GM12891 (cell line): ENCODE results near the gene SPR. TPM values are rescaled to one million over a fixed set of nuclear protein-coding genes. Genes with fewer than 3 reads are reported as not detected.

Experiments
- DNase-seq: peaks from one replicate; pipeline ENCODE4 v3.0.0; 2011; ENCODE audit warnings: low spot score; ENCODE audit not compliant: insufficient read length
- FAIRE-seq: peaks from 2 replicates; lab custom pipeline; 2011; peaks lifted over from hg19 to GRCh38; lab: Jason Lieb, UNC
- PAX5 ChIP-seq: IDR thresholded peaks from 2 replicates; pipeline ENCODE4 v1.6.1; 2011; ENCODE audit warnings: low read length, moderate library complexity, mild to moderate bottlenecking; ENCODE audit not compliant: insufficient read depth, severe bottlenecking
- POLR2A ChIP-seq: IDR thresholded peaks from 2 replicates; pipeline ENCODE4 v1.6.1; 2011; ENCODE audit warnings: low read depth, low read length, control low read depth
- POLR2AphosphoS5 ChIP-seq: IDR thresholded peaks from 2 replicates; pipeline ENCODE4 v1.6.1; 2011; ENCODE audit warnings: low read depth, low read length, control low read depth
- POU2F2 ChIP-seq: IDR thresholded peaks from 2 replicates; pipeline ENCODE4 v1.6.1; 2011; ENCODE audit warnings: low read depth, mild to moderate bottlenecking, control low read depth, low read length, moderate library complexity
- SPI1 ChIP-seq: IDR thresholded peaks from 2 replicates; pipeline ENCODE4 v1.6.1; 2011; ENCODE audit warnings: low read depth, low read length, control low read depth
- TAF1 ChIP-seq: IDR thresholded peaks from 2 replicates; pipeline ENCODE4 v1.6.1; 2011; ENCODE audit warnings: low read depth, low read length, control low read depth
- polyA plus RNA-seq: library from polyadenylated mRNA; unstranded; fragments of >200 nt; gene quantifications from one replicate; pipeline ENCODE4 v1.2.1, GENCODE V29; 2012; ENCODE audit warnings: low read depth, missing spikeins, inconsistent platforms; ENCODE audit not compliant: missing spikeins

The SPR gene
- 0.27 TPM for polyA plus RNA-seq

DNA sequence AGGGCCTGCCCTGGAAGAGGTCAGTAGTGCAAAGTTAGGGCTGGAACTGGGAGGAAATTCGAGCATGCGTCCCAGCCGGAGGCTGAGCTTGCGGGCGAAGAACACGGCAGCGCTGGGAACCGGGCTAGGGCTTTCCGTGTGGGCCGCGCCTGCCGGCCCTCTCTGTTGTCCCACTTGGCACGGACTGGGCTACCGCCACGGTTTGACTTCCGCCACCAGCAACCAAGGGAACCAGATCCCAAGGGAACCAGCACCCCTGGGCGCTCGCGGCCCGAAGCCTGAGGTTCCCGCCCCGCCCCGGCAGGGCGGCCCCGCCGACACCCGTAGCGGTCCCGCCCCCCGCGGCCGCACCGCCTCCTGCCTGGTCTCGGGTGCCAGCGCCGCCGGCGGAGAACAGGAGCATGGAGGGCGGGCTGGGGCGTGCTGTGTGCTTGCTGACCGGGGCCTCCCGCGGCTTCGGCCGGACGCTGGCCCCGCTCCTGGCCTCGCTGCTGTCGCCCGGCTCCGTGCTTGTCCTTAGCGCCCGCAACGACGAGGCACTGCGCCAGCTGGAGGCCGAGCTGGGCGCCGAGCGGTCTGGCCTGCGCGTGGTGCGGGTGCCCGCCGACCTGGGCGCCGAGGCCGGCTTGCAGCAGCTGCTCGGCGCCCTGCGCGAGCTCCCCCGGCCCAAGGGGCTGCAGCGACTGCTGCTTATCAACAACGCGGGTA lies at the start of gene SPR:
Gene SPR (plus strand): TSS at position 377 of the 708 bp plus-strand sequence. CDS start 25 bp downstream, at position 402.
- TF ChIP-seq POLR2A (no peak), PAX5 (no peak), TAF1 (no peak), POU2F2 (no peak), POLR2AphosphoS5 (no peak), SPI1 (no peak)
- DNase-seq (peak; percentile 55), FAIRE-seq (no peak)

DNA sequence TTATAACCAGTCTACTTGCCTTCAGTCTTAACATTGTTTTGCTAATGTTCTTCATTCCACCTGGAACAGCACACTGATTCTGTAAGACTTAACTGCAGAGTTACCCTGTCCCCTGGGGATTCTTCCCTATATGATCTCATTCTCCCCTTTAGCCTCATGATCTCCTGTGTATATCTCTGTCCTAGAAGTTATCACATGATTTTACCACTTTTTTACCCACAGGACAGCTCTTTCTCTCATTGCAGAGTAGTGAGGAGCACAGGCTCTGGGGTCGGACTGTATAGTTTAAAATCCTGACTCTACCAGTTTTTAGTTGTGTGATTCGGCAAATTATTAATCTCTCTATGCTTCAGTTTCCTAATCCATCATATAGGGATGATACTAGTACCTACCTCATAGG lies 47.1 kb upstream of the SPR start:
- DNase-seq (no peak), FAIRE-seq (no peak)
- TF ChIP-seq POLR2AphosphoS5: no peak
- TF ChIP-seq SPI1: no peak
- TF ChIP-seq POU2F2: no peak
- no peak for TF ChIP-seq POLR2A
- no peak for TF ChIP-seq PAX5
- TF ChIP-seq TAF1: no peak

DNA sequence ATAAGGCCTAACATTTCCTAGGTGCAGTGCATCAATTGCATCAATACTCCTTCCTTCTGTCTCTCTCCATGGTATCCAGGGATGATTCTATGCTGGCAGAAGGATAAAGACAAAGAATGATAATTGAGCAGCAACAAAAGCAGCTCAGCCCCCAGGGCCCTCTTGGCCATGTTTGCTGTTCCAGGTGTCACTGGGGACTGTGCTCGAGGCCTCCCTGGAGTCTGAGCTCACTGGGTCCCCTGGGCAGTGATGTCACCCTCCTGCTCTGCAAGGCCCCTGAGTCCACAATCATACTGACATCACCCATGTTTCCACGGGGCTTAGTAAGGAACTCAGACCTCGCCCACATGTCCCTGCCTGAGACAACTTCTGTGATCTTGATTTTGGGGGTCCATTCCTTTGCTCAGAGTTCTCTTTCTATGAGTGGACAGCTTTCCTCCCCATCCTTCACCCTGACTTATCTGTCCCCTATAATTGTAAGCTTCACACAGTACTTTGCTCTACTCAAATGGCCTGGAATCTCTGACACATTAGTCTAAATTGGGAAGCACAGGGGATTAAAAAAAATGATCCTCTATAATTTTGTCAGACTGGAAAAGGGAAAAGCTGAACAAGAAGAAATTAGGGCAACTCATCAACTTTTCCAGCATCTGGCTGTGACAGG lies 45.6 kb upstream of the SPR start:
- DNase-seq (no peak), FAIRE-seq (no peak)
- TF ChIP-seq SPI1 (no peak), TAF1 (no peak), POU2F2 (no peak), POLR2AphosphoS5 (no peak), PAX5 (no peak), POLR2A (no peak)

DNA sequence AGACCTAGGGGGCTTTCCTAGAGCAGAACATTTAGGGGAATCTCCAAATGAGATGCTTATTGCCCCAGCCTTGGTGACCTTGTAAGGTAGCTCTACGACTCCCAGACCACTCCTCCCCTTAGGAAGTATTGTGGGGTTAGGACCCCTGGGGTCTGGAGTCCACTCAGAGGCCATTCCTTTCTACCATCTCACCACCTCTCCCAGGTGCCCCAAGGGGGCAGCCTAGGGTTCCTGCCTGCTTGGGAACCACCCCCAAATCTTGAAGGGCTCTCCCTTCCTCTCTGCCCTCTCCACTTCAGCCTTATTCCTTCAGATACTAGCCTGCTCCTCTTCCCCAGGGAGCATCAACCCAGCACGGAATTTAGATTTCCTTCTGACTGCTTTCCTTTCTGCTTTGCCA lies 43.9 kb upstream of the SPR start:
- FAIRE-seq (no peak), DNase-seq (no peak)
- TF ChIP-seq POLR2A (no peak), TAF1 (no peak), POU2F2 (no peak), PAX5 (no peak), SPI1 (no peak), POLR2AphosphoS5 (no peak)

DNA sequence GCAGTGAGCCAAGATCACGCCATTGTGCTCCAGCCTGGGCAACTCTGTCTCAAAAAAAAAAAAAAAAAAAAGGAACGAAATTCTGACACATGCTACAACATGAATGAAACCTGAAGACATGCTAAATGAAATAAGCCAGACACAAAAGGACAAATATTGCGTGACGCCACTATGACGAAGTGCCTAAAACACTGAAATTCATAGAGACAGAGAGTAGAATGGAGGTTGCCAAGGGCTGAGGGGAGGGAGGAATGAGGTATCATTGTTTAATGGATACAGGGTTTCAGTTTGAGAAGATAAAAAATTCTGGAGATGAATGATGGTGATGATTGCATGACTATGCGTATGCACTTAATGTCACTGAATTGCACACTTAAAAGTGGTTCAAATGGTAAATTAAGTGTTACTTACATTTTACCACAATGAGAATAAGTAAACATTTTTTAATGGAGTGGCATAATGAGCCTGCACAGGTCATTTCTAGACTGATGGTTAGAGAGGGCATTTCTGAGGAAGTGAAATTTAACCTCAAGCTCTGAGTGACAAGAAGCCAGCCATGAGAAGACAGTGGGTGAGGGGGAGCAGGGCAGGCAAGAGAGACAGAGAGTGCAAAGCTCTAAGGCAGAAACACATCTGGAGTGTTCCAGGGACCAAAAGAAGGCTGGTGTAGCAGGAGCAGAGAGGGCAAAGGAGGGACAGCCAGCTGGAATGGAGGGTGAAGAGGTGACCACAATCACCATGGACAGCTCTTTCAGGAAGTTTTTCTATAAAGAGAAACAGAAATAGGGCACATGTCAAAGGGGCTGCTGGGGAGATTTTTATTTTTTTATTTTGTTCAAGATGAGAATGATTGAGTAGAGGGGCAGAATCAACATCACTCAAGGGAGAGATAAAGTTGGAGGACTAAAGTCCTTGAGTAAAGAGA lies 40.8 kb upstream of the SPR start:
- FAIRE-seq (no peak), DNase-seq (no peak)
- no peak for TF ChIP-seq PAX5
- TF ChIP-seq SPI1: peak; percentile 80
- TF ChIP-seq POLR2AphosphoS5: no peak

DNA sequence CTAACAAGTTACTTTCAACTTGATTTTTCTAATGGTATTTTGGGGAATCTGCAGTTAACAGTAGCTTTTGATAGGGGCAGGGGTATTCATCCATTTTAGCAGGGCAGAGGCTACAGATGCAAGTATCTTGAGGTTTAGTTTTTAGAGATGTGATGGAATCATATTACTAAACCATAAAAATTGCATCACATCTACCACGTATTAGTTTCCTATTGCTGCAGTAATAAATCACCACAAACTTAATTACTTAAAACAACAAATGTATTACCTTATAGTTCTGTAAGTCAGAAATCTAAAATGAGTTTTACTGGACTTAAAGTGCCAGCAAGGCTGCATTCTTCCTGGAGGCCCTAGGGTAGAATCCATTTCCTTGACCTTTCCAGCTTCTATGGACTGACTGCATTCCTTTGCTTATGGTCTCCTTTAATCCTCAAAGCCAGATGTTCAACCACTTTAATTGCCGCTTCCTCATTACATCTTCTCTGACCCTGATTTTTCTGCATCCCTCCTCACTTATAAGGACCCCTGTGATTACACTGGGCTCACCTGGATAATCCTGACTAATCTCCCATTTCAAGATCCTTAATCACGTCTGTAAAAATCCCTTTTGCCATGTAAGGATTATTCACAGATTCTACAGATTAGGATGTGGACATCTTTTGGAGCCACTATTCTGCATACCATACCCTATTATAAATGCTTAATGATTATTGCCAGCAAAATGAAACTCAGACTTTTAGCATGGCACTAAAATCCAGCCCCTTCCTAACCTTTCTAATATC lies 39.5 kb upstream of the SPR start:
- FAIRE-seq (no peak), DNase-seq (no peak)

DNA sequence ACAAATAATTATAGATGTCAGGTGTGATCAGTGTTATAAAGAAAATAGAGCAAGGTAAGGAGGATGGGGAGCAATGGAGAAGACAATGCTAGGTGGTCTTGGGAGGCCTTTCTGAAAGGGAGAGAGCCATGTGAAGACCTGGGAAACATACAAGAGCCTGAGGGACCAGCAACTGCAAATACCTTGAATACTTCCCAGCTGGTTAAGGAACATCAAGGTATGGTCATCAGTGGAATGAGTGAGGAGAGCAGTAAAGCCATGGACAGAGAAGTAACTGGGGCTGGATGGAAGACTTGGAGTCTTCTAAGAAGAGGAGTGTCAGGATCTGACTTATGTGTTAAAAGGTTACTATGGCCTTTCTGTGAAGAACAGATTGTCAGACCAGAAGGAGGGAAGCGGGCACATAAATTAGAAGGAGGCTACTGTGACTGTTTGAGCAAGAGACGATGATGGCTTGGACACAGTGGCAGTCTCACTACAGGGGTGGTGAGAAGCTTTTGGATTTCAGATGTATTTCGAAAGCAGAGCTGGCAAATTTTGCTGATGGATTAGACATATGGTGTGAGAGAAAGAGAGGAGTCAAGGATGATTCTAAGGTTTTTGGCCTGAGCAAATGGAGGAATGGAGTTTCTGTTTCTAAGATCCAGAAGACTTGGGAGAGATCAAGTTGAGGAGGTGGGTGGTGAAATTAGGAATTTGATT lies 38.6 kb upstream of the SPR start:
- no peak for DNase-seq
- FAIRE-seq: no peak

More for the DNA sequence above, 39.5 kb upstream of the SPR start:
- no peak for TF ChIP-seq POLR2A
- no peak for TF ChIP-seq TAF1
- no peak for TF ChIP-seq PAX5
- no peak for TF ChIP-seq POLR2AphosphoS5
- no peak for TF ChIP-seq POU2F2
- TF ChIP-seq SPI1: no peak

DNA sequence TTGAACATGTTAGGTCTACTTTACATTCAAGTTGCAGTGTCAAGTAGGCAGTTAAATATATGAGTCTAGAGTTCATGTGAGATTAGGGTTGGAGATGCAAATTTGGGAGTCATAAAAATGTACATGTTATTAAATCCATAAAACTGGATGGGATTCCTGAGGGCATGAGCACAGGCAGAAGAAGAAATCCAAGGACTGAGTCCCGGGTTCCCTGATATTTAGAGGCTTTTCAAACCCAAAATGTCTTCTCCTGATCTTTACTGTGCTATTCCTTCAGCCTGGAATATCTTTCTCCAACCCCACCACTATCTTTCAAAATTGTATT lies 38.1 kb upstream of the SPR start:
- no peak for FAIRE-seq
- DNase-seq: no peak
- no peak for TF ChIP-seq POLR2A
- no peak for TF ChIP-seq PAX5
- no peak for TF ChIP-seq POU2F2
- TF ChIP-seq TAF1: no peak
- TF ChIP-seq SPI1: no peak
- TF ChIP-seq POLR2AphosphoS5: no peak

More for the DNA sequence above, 38.6 kb upstream of the SPR start:
- TF ChIP-seq TAF1: no peak
- TF ChIP-seq PAX5: no peak
- no peak for TF ChIP-seq SPI1
- no peak for TF ChIP-seq POU2F2
- no peak for TF ChIP-seq POLR2A
- TF ChIP-seq POLR2AphosphoS5: no peak
